HG03175 (cell line): ENCODE results near the gene RAB7B.
"Not testable (repeated sequence)": the region's sequence is repeated elsewhere in the genome, so short reads cannot be mapped to it uniquely, and the experiment has no call there.

Experiments used
- ATAC-seq: cut with Tn5 transposase; IDR thresholded peaks from one replicate; pipeline ENCODE4 v1.9.1; 2021; ENCODE audit warnings: mild to moderate bottlenecking, moderate library complexity; ENCODE audit not compliant: unreplicated experiment

The RAB7B gene

GRCh38 chr1:206002871-206003801 lies at the start of gene RAB7B:
Gene RAB7B (minus strand): TSS chr1:206003395. CDS start chr1:205994135, 9,260 bp downstream.
- ATAC-seq = no peak

GRCh38 chr1:206052231-206052865 lies 49.2 kb upstream of the RAB7B start:
- not testable (repeated sequence) for ATAC-seq

GRCh38 chr1:206050655-206051235 lies 47.5 kb upstream of the RAB7B start:
- peak; percentile 86 for ATAC-seq

- no peak for ATAC-seq
These were observed 46.9 kb upstream of the RAB7B start for GRCh38 chr1:206049919-206050600.

- peak; percentile 53 for ATAC-seq
These were observed 46.1 kb upstream of the RAB7B start for GRCh38 chr1:206049293-206049692.

GRCh38 chr1:206048582-206048981 lies 45.4 kb upstream of the RAB7B start:
- ATAC-seq = no peak

- ATAC-seq = no peak
These were observed 44.1 kb upstream of the RAB7B start for GRCh38 chr1:206047271-206047670.

GRCh38 chr1:206041640-206042039 lies 38.4 kb upstream of the RAB7B start:
- peak; percentile 64 for ATAC-seq

- ATAC-seq = no peak
These were observed 37.1 kb upstream of the RAB7B start for GRCh38 chr1:206040328-206040727.

- no peak for ATAC-seq
These were observed 36.1 kb upstream of the RAB7B start for GRCh38 chr1:206039046-206039973.

- ATAC-seq = no peak
These were observed 34.4 kb upstream of the RAB7B start for GRCh38 chr1:206037581-206037980.

GRCh38 chr1:206036663-206037455 lies 33.7 kb upstream of the RAB7B start:
- no peak for ATAC-seq

GRCh38 chr1:206035027-206035426 lies 31.8 kb upstream of the RAB7B start:
- ATAC-seq = no peak

- ATAC-seq = no peak
These were observed 29.4 kb upstream of the RAB7B start for GRCh38 chr1:206032380-206033140.

GRCh38 chr1:206030714-206031113 lies 27.5 kb upstream of the RAB7B start:
- peak; percentile 69 for ATAC-seq

- ATAC-seq = no peak
These were observed 27.0 kb upstream of the RAB7B start for GRCh38 chr1:206030191-206030590.

GRCh38 chr1:206029484-206029883 lies 26.3 kb upstream of the RAB7B start:
- no peak for ATAC-seq

GRCh38 chr1:206025283-206025820 lies 22.2 kb upstream of the RAB7B start:
- ATAC-seq = no peak
